ENCODE results near the gene ANXA7.

ANXA7 gene

DNA sequence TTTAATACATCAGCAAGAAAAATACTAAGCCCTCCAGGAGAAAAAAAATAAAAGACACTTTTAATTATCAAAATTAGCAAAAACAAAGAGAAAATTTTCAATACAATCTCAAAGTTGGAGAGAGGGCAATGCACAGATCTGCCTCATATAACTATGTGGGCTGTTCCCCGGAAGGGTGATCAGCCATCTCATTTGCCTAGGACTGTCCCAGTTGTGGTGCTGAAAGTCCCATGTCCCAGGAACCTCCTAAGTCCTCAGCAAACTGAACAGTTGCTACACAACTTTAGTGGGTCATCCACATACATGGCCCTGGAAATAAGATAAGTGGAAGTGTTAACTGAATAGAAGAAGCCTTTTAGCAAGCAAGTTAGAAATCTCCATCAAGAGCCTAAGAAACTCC is 69.6 kb downstream of the ANXA7 start:
- Histone ChIP-seq H2AFZ (ENCODE audit: low read length) (no peak overlapping the region), H3K4me2 (ENCODE audit: low read depth, low read length, poor library complexity, severe bottlenecking) (no peak overlapping the region), H3F3A (ENCODE audit: low read depth) (no peaks in the 10 kb centered on the region), H4K20me1 (ENCODE audit: insufficient read depth, low read length, poor library complexity, severe bottlenecking) (no peaks in the 10 kb centered on the region), H3K36me3 (ENCODE audit: insufficient read depth, low read length) (no peaks in the 10 kb centered on the region), H3K4me1 (ENCODE audit: insufficient read depth, low read length, poor library complexity, severe bottlenecking) (no peaks in the 10 kb centered on the region), H3K9me2 (replicated peaks; ENCODE audit: low read depth, low read length) (no peaks in the 10 kb centered on the region), H3K27me3 (ENCODE audit: insufficient read depth, low read length, poor library complexity, severe bottlenecking) (no peaks in the 10 kb centered on the region), H3K4me3 (ENCODE audit: low read length, poor library complexity, severe bottlenecking) (no peak overlapping the region), H3K9ac (ENCODE audit: low read depth, low read length, poor library complexity, severe bottlenecking) (no peak overlapping the region), H3K79me2 (ENCODE audit: insufficient read depth, low read length) (no peaks in the 10 kb centered on the region), H3K9me3 (ENCODE audit: insufficient read depth, low read depth, low read length) (no peaks in the 10 kb centered on the region; the same call in 1 of the 2 replicates)
- TF ChIP-seq, protein P1, sequence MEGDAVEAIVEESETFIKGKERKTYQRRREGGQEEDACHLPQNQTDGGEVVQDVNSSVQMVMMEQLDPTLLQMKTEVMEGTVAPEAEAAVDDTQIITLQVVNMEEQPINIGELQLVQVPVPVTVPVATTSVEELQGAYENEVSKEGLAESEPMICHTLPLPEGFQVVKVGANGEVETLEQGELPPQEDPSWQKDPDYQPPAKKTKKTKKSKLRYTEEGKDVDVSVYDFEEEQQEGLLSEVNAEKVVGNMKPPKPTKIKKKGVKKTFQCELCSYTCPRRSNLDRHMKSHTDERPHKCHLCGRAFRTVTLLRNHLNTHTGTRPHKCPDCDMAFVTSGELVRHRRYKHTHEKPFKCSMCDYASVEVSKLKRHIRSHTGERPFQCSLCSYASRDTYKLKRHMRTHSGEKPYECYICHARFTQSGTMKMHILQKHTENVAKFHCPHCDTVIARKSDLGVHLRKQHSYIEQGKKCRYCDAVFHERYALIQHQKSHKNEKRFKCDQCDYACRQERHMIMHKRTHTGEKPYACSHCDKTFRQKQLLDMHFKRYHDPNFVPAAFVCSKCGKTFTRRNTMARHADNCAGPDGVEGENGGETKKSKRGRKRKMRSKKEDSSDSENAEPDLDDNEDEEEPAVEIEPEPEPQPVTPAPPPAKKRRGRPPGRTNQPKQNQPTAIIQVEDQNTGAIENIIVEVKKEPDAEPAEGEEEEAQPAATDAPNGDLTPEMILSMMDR (conservative IDR thresholded peaks at IDR 0.05; ENCODE audit: low read length), result no peak
- TF ChIP-seq EZH2phosphoT487 (IDR thresholded peaks at IDR 0.05; ENCODE audit: borderline replicate concordance), result no peak

DNA sequence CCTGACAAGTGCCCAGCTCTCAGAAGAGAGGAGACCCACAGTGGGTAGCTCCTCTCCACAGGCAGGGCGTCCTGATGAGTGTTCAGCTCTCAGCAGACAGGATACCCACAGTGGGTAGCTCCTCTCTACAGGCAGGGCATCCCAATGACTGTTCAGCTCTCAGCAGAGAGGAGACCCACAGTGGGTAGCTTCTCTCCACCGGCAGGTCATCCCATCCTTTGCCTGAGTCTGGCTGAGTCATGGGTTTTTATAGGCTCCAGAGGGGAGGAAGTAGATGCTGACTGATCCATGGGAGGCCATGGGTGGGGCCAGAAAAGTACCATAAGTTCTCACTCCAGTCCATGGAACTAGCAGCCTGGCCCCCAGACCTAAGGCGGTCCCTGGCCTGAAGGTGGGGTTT is 73.7 kb downstream of the ANXA7 start:
- no peak overlapping the region for H2AFZ ChIP-seq (ENCODE audit: low read length)
- no peak for TF ChIP-seq EZH2phosphoT487 (IDR thresholded peaks at IDR 0.05; ENCODE audit: borderline replicate concordance)
- TF ChIP-seq, protein P1 (conservative IDR thresholded peaks at IDR 0.05; ENCODE audit: low read length), result no peak
- H3K79me2 ChIP-seq (ENCODE audit: insufficient read depth, low read length), result no peaks in the 10 kb centered on the region
- no peaks in the 10 kb centered on the region for H3K36me3 ChIP-seq (ENCODE audit: insufficient read depth, low read length)
- H3K9me3 ChIP-seq (ENCODE audit: insufficient read depth, low read depth, low read length), result no peaks in the 10 kb centered on the region; the same call in 1 of the 2 replicates
- no peak overlapping the region for H3K4me2 ChIP-seq (ENCODE audit: low read depth, low read length, poor library complexity, severe bottlenecking)
- H4K20me1 ChIP-seq (ENCODE audit: insufficient read depth, low read length, poor library complexity, severe bottlenecking), result no peaks in the 10 kb centered on the region
- H3K9me2 ChIP-seq (replicated peaks; ENCODE audit: low read depth, low read length), result no peaks in the 10 kb centered on the region
- H3K4me3 ChIP-seq (ENCODE audit: low read length, poor library complexity, severe bottlenecking), result no peak overlapping the region
- no peak overlapping the region for H3K9ac ChIP-seq (ENCODE audit: low read depth, low read length, poor library complexity, severe bottlenecking)
- no peaks in the 10 kb centered on the region for H3F3A ChIP-seq (ENCODE audit: low read depth)
- H3K4me1 ChIP-seq (ENCODE audit: insufficient read depth, low read length, poor library complexity, severe bottlenecking), result no peaks in the 10 kb centered on the region
- no peaks in the 10 kb centered on the region for H3K27me3 ChIP-seq (ENCODE audit: insufficient read depth, low read length, poor library complexity, severe bottlenecking)

DNA sequence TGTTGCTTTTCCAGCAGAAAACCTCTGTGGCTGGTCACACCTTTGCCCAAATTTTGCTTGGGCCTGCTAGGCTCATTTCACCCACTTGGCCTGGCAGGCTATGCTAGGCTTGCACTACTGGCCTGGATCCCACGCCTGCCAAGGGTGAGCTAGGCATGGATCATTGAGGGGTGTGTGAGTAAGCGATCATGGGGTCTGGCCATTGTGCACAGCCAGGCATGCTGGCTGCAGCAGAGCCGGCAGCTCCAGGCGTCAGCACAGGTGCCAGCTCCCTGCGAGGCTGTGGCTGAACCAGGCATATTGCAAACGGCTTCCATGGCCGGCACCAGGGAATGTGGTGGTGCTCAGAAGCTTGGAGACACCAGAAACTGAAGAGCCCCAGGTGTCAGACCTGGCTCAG is 74.4 kb downstream of the ANXA7 start:
- Histone ChIP-seq H3K9me3 (ENCODE audit: insufficient read depth, low read depth, low read length) (no peaks in the 10 kb centered on the region; the same call in 1 of the 2 replicates), H3K27me3 (ENCODE audit: insufficient read depth, low read length, poor library complexity, severe bottlenecking) (no peaks in the 10 kb centered on the region), H4K20me1 (ENCODE audit: insufficient read depth, low read length, poor library complexity, severe bottlenecking) (no peaks in the 10 kb centered on the region), H3F3A (ENCODE audit: low read depth) (no peaks in the 10 kb centered on the region), H3K4me3 (ENCODE audit: low read length, poor library complexity, severe bottlenecking) (no peak overlapping the region), H3K4me2 (ENCODE audit: low read depth, low read length, poor library complexity, severe bottlenecking) (no peak overlapping the region), H2AFZ (ENCODE audit: low read length) (no peak overlapping the region), H3K9me2 (replicated peaks; ENCODE audit: low read depth, low read length) (no peaks in the 10 kb centered on the region), H3K79me2 (ENCODE audit: insufficient read depth, low read length) (no peaks in the 10 kb centered on the region), H3K36me3 (ENCODE audit: insufficient read depth, low read length) (no peaks in the 10 kb centered on the region), H3K9ac (ENCODE audit: low read depth, low read length, poor library complexity, severe bottlenecking) (no peak overlapping the region), H3K4me1 (ENCODE audit: insufficient read depth, low read length, poor library complexity, severe bottlenecking) (no peaks in the 10 kb centered on the region)
- TF ChIP-seq EZH2phosphoT487 (IDR thresholded peaks at IDR 0.05; ENCODE audit: borderline replicate concordance), result no peak
- TF ChIP-seq, protein P1 (conservative IDR thresholded peaks at IDR 0.05; ENCODE audit: low read length), result no peak

All from Loucy (cell line).